Right lung (tissue), 5 donors: ENCODE measurements around the gene ELFN1. TPM values are rescaled to one million over a fixed set of nuclear protein-coding genes. Genes with fewer than 3 reads are reported as not detected.

Source experiments
- DNase-seq, 2 donors: peaks; one replicate each; pipeline ENCODE4 v3.0.0-alpha.2; 2013
- polyA plus RNA-seq, 5 donors: library from polyadenylated mRNA; unstranded; fragments of 120-200 nt; gene quantifications; one replicate each; pipeline versions ENCODE4 v1.2.1 to v1.2.3, GENCODE V29; 2013; ENCODE audit warnings: inconsistent platforms in 1 of 5, low replicate concordance in 1 of 5; ENCODE audit not compliant: insufficient read length in 5 of 5, insufficient read depth in 1 of 5

ELFN1 gene
- polyA plus RNA-seq, 5 donors, result 1.6 to 4.3 (median 2.7) TPM

DNA sequence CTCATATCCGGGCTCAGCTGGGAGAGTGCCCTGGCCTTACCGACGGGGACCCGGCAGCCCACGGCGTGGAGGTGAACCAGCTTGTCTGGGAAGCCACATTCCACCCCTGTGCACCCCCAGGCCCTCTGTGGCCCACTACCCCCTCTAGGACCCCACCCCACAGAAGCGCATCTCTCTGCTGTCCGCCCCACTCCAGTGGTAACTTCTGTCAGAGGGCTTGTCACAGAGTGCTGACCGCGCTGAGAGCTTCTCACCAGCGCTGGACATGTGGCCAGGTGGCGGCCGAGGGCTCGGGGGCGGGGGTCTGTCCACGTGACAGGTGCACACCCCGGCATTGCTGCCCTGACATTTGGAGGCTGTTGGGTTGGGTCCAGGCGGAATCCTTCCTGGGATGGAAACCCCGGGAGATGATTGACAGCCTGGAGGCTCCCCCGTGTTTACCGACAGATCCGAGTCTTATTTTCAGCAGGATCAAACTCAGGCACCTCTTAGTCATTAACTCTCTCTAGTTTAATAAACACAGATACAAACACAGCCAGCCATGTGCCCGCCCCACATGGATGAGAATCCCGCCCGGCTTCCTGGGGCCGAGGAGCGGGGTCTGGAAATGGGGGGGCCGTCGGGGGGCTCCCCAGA is 5.1 kb downstream of the ELFN1 start:
- no peak for DNase-seq

DNA sequence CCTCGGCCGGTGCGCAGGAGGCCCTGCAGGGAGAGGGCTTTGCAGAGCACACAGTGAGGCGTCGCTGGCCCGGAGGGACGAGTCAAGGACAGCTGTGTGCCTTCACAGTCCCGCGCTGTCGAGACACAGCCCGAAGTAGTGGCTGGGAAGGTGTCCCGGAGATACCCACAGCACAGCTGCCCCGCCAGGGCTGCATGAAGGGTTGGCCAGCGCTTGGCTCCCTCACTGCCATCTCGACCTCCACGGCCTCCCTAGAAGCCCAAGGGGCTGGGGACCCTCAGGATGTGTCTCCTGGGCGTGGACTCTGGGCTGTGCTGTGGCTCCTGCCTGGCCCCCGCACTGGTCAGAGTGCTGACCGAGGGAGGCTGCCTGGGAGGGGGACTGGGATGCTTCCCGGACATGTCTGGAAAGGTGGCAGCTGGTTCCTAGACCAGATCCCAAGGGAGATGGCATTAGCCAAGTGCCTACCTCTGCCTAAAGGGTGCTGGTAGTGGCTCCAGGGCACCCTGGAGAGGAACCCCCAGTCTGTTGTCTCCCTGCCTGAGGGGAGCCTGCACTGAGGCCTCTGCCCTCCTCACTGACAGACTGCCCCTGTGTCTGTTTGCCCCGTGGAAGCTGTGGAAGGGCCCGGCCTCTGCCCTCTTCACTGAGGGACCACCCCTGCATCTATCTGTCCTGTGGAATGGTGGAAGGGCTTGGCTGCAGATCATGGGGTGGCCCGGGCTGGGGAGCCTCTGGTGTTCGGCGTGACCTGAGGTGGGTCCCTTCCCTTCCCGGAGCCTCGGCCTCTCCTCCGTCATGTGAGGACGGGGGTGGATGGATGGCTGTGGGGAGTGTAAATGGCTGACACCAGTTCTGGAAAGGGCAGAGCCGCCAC is 5.8 kb downstream of the ELFN1 start:
- no peak for DNase-seq

DNA sequence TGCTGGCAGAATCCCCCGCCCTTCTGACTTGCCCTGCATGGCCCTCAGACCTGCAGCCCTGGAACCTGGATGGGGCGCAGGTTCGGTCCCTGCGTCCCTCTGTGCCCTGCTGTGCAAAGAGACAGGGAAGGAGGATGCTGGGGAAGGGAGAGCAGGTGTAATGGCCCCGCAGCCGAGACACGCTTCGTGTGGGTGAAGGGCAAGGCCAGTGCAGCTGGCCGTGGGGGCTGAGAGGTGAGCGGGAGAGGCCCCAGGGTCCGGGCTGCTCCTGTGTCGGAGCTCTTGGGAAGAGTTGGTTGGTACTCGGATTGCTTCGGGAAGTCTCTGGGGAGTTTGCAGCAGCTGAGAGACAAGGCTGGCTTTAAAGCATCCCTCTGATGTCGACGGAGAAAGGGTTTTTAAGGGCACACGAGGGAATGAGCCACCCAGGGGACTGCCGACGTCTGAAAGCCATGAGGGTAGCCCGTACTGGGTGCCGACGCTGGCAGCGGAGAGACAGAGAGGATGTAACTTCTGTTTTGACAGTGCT is 6.5 kb downstream of the ELFN1 start:
- no peak for DNase-seq

GRCh38 chr7:1677206-1678080 is 7.4 kb downstream of the ELFN1 start:
- DNase-seq, result no peak

- no peak for DNase-seq
Observed at GRCh38 chr7:1678081-1678543, 8.0 kb downstream of the ELFN1 start.

GRCh38 chr7:1678571-1679325 is 8.7 kb downstream of the ELFN1 start:
- DNase-seq, result no peak

GRCh38 chr7:1679326-1679965 is 9.4 kb downstream of the ELFN1 start:
- no peak for DNase-seq

DNA sequence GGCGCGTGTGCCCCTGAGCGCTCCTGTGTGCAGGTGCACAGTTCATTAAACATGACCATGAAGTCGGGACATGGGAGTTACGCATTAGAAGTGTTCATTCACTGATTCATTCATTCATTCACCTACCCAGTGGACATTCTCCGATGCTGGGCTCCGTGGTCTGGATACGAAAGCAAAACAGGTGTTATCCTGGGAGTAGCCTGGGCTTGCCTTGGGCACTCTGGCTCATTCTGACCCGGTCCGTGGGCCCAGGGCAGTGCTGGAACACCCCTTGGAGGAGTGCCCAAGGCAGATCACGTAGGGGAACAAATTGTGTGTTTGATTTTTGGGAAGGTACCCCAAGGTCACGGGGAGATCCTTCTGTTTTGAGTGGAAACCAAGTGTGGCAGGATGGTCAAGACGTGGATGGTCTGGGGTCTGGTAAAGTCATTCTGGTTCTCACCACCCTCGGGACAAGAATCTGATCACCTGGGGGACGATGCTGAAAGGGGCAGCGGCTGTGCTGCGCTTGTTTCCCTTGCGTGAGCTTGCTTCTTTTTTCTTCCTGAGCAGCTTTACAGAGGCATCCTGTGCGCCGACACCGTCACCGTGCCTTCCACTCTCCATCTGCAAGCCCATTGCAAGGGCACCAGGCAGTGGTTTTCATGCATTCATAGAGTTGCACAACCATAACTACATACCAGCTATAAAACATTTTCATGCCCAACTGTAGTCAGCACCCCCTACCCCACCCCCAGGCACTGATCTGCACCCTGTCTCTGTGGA is 10.1 kb downstream of the ELFN1 start:
- DNase-seq, result no peak

DNA sequence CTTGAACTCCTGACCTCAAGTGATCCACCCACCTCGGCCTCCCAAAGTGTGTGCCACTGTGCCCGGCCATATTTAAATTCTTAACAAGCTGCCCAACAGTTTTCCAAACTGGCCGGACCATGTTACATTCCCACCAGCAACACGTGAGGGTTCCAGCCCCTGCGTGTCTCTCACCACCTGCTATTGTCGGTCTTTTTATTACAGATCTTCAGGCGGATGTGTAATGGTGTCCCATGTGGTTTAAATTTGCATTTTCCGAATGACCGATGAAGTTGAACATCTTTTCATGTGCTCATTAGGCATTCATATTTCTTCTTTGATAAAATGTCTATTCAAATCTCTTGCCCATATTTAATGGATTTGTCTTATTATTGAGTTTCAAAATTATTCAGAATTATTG is 11.5 kb downstream of the ELFN1 start:
- no peak for DNase-seq

DNA sequence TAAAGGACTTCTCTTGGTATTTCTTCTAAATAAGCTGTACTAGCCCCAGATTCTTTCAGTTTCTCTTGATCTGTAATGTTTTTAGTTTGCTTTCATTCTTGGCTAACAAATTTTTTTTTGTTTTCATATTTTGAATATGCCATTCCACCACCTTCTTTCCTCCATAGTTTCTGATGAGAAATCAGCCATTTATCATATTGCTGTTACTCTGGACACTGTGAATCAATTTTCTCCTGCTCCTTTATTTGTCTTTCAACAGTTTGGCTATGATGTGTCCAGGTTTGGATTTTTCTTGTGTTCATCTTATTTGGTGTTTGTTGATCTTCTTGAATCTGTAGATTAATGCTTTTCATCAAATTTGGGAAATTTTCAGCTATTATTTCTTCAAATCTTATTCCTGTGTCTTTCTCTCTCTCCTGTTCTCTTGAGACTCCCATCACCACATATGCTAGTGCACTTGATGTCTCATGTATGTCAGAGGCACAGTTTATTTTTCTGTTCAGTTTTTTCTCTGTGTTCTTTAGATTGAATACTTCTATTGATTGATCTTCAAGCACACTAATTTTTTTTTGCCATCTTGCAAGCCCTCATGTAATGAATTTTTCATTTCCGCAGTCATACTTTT is 15.0 kb downstream of the ELFN1 start:
- no peak for DNase-seq

GRCh38 chr7:1688542-1688941 is 18.5 kb downstream of the ELFN1 start:
- DNase-seq, result no peak

DNA sequence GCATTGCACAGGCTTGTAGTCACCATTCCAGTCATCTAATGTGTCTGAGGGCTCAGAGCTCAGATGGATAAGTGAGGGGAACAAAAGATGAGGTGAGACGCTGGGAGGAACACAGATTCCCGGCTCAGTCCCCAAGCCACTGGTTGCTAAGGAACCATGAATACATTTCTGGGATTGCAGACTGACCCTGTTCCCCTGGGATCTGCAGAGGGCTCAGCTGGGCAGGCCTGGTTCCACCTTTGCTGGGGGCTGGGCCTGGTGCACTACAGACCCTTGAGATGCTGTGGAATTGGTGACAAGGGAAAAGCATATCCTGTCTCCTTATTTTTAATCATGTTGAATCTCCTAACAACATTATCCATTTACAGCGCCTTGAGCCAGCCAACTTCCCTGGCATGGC is 19.2 kb downstream of the ELFN1 start:
- no peak for DNase-seq

GRCh38 chr7:1690359-1690958 is 20.4 kb downstream of the ELFN1 start:
- DNase-seq, result no peak

- DNase-seq, result no peak
Observed at GRCh38 chr7:1691096-1691495, 21.0 kb downstream of the ELFN1 start.

- DNase-seq, result no peak
Observed at GRCh38 chr7:1691601-1692514, 21.8 kb downstream of the ELFN1 start.

GRCh38 chr7:1692515-1693418 is 22.7 kb downstream of the ELFN1 start:
- no peak for DNase-seq
